Astrocyte (in vitro differentiated cells and primary cell): ENCODE data around the gene H6PD. TPM values are rescaled to one million over a fixed set of nuclear protein-coding genes. Genes with fewer than 3 reads are reported as not detected.

Experiments used
- DNase-seq: peaks from one replicate; pipeline ENCODE4 v3.0.0-alpha.2; 2010; ENCODE audit warnings: low read depth
- FAIRE-seq: peaks from 2 replicates; lab custom pipeline; 2011; peaks lifted over from hg19 to GRCh38; lab: Jason Lieb, UNC
- H2AFZ ChIP-seq: 2 replicates; pipeline ENCODE4 v1.6.0; 2012; ENCODE audit warnings: low read depth, low read length, inconsistent platforms
- H3K27ac ChIP-seq: 2 replicates; pipeline ENCODE4 v1.5.1; 2011; ENCODE audit warnings: low read depth, low read length, inconsistent platforms
- H3K27me3 ChIP-seq: 2 replicates; pipeline ENCODE4 v1.6.0; 2011; ENCODE audit warnings: low read length, inconsistent platforms; ENCODE audit not compliant: insufficient read depth
- H3K36me3 ChIP-seq: 2 replicates; pipeline ENCODE4 v1.5.1; 2011; ENCODE audit warnings: low read length, inconsistent platforms; ENCODE audit not compliant: insufficient read depth
- H3K4me1 ChIP-seq: 2 replicates; pipeline ENCODE4 v1.5.1; 2011; ENCODE audit warnings: low read length, inconsistent platforms; ENCODE audit not compliant: insufficient read depth
- H3K4me2 ChIP-seq: 2 replicates; pipeline ENCODE4 v1.6.0; 2012; ENCODE audit warnings: low read length, inconsistent platforms
- H3K4me3 ChIP-seq: 2 replicates; pipeline ENCODE4 v1.5.1; 2011; ENCODE audit warnings: low read depth, mild to moderate bottlenecking, low read length, inconsistent platforms; ENCODE audit not compliant: insufficient read depth
- H3K79me2 ChIP-seq: 2 replicates; pipeline ENCODE4 v1.6.0; 2012; ENCODE audit warnings: mild to moderate bottlenecking, low read length, inconsistent platforms; ENCODE audit not compliant: insufficient read depth
- H3K9ac ChIP-seq: 2 replicates; pipeline ENCODE4 v1.6.0; 2012; ENCODE audit warnings: mild to moderate bottlenecking, low read length, inconsistent platforms
- H3K9me3 ChIP-seq: 2 replicates; pipeline ENCODE4 v1.5.1; 2012; ENCODE audit warnings: low read depth, mild to moderate bottlenecking, low read length, inconsistent platforms; ENCODE audit not compliant: insufficient read depth
- H4K20me1 ChIP-seq: 2 replicates; pipeline ENCODE4 v1.6.0; 2012; ENCODE audit warnings: low read length, inconsistent platforms; ENCODE audit not compliant: insufficient read depth
- H3K27ac Mint-ChIP-seq: one replicate; pipeline ENCODE4 v1.8.0; 2021; ENCODE audit warnings: mild to moderate bottlenecking, mixed read lengths; ENCODE audit not compliant: unreplicated experiment
- H3K27me3 Mint-ChIP-seq: one replicate; pipeline ENCODE4 v1.8.0; 2021; ENCODE audit warnings: low read depth, mixed read lengths; ENCODE audit not compliant: unreplicated experiment
- H3K36me3 Mint-ChIP-seq: one replicate; pipeline ENCODE4 v1.8.0; 2021; ENCODE audit warnings: low read depth, mixed read lengths; ENCODE audit not compliant: unreplicated experiment
- H3K4me1 Mint-ChIP-seq: one replicate; pipeline ENCODE4 v1.8.0; 2021; ENCODE audit warnings: low read depth, mixed read lengths; ENCODE audit not compliant: unreplicated experiment
- H3K4me3 Mint-ChIP-seq: one replicate; pipeline ENCODE4 v1.8.0; 2021; ENCODE audit warnings: mild to moderate bottlenecking, moderate library complexity, mixed read lengths; ENCODE audit not compliant: unreplicated experiment
- H3K9me3 Mint-ChIP-seq: one replicate; pipeline ENCODE4 v1.8.0; 2021; ENCODE audit warnings: mild to moderate bottlenecking, mixed read lengths; ENCODE audit not compliant: unreplicated experiment
- EZH2 ChIP-seq: IDR thresholded peaks from 2 replicates; pipeline ENCODE4 v1.6.1; 2012; ENCODE audit warnings: mild to moderate bottlenecking, low read length, inconsistent platforms; ENCODE audit not compliant: insufficient read depth
- total RNA-seq: library from RNA; stranded (reverse); gene quantifications from 2 replicates; pipeline ENCODE4 v1.2.1, GENCODE V29; 2021
- TF ChIP-seq, protein P1 (sequence below): IDR thresholded peaks from 2 replicates; pipeline ENCODE4 v1.5.1; 2011; ENCODE audit warnings: low read depth, mild to moderate bottlenecking, inconsistent platforms, low read length, moderate library complexity; ENCODE audit not compliant: insufficient read depth

The H6PD gene
- total RNA-seq, 1 donor from 2014 or later = 13.9 TPM

DNA sequence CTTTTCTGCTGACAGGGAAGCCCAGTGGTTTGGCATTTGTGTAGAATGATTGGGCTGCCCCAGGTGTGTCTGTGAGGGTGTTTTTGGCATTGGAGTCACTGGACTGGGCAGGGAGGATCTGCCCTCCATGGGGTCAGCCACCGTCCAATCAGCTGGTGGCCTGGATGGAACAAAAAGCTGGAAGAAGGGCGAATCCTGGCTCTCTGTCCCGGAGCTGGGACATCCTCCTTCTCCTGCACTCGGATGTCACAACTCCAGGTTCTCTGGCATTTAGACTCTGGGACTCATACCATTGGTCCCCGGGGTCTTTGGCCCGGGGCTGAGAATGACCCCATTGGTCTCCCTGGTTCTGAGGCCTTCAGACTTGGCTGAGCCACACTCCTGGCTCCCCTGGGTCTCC lies 69.3 kb downstream of the H6PD start:
- peaks cover 51% of the 10 kb centered on the region for H3K4me1 Mint-ChIP-seq
- FAIRE-seq (no peak), DNase-seq (no peak)
- Histone ChIP-seq H3K4me1 (peaks cover 36% of the 10 kb centered on the region), H3K27me3 (no peaks in the 10 kb centered on the region), H4K20me1 (peaks cover 90% of the 10 kb centered on the region), H3K4me2 (peak overlapping the region; percentile 76), H3K79me2 (peaks cover 95% of the 10 kb centered on the region), H3K4me3 (no peak overlapping the region), H2AFZ (no peak overlapping the region), H3K9me3 (no peaks in the 10 kb centered on the region), H3K36me3 (no peaks in the 10 kb centered on the region), H3K9ac (no peak overlapping the region), H3K27ac (no peak overlapping the region)
- peaks cover 26% of the 10 kb centered on the region for H3K36me3 Mint-ChIP-seq
- H3K27me3 Mint-ChIP-seq = no peaks in the 10 kb centered on the region
- no peak overlapping the region for H3K27ac Mint-ChIP-seq
- no peak overlapping the region for H3K4me3 Mint-ChIP-seq
- H3K9me3 Mint-ChIP-seq = peaks cover 2% of the 10 kb centered on the region
- TF ChIP-seq, protein P1, sequence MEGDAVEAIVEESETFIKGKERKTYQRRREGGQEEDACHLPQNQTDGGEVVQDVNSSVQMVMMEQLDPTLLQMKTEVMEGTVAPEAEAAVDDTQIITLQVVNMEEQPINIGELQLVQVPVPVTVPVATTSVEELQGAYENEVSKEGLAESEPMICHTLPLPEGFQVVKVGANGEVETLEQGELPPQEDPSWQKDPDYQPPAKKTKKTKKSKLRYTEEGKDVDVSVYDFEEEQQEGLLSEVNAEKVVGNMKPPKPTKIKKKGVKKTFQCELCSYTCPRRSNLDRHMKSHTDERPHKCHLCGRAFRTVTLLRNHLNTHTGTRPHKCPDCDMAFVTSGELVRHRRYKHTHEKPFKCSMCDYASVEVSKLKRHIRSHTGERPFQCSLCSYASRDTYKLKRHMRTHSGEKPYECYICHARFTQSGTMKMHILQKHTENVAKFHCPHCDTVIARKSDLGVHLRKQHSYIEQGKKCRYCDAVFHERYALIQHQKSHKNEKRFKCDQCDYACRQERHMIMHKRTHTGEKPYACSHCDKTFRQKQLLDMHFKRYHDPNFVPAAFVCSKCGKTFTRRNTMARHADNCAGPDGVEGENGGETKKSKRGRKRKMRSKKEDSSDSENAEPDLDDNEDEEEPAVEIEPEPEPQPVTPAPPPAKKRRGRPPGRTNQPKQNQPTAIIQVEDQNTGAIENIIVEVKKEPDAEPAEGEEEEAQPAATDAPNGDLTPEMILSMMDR = no peak
- no peak for TF ChIP-seq EZH2

DNA sequence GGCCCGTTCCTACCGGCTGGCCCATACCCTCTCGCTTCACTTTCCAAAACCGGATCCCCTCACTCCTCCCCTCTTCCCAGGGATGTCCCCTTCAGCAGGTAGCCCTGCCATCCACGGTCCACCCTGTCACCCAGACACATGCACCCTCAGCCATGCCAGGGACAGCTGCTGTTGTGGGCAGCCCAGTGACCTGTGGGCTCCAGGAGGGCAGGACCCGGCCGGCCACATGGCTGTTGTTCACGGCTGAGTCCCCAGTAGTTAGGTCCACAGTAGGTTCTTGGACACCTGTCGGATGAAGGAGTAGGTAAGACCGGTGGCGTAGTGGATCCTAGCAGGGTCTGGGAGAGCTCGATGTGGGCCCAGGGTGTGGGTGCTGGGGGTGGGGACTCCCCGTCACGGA lies 70.6 kb downstream of the H6PD start:
- H3K4me3 ChIP-seq = no peak overlapping the region
- H2AFZ ChIP-seq = no peak overlapping the region
- peaks cover 2% of the 10 kb centered on the region for H3K9me3 Mint-ChIP-seq
- DNase-seq (no peak), FAIRE-seq (no peak)
- H3K36me3 ChIP-seq = no peaks in the 10 kb centered on the region
- H3K36me3 Mint-ChIP-seq = peaks cover 26% of the 10 kb centered on the region
- H4K20me1 ChIP-seq = peaks cover 98% of the 10 kb centered on the region
- H3K27me3 ChIP-seq = no peaks in the 10 kb centered on the region
- H3K4me2 ChIP-seq = no peak overlapping the region
- H3K9me3 ChIP-seq = no peaks in the 10 kb centered on the region
- peak overlapping the region; percentile 58 for H3K27ac Mint-ChIP-seq
- peaks cover 32% of the 10 kb centered on the region for H3K4me1 ChIP-seq
- H3K79me2 ChIP-seq = peaks cover 99% of the 10 kb centered on the region
- no peak overlapping the region for H3K9ac ChIP-seq
- TF ChIP-seq EZH2 = no peak
- TF ChIP-seq, protein P1 = no peak
- H3K27me3 Mint-ChIP-seq = no peaks in the 10 kb centered on the region
- no peak overlapping the region for H3K4me3 Mint-ChIP-seq
- no peak overlapping the region for H3K27ac ChIP-seq
- H3K4me1 Mint-ChIP-seq = peaks cover 53% of the 10 kb centered on the region

DNA sequence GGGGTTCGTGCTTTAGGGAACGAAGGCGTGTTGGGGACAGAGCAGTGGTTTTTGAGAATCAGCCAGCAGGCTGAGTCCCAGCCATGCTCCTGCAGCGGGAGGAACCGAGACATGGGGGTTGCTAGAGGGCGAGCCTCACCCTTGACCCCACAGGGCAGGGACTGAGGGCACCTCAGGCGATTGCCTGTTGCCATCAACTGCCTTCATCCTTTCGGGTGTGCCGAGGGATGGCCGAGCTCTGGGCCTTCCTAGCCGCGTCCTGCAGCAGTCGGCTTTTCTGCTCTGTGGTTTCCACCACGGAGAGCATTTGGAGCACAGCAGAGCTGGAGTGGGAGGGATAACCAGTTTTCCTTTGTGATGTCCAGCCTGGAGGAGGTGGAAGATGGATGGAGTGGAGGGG lies 71.4 kb downstream of the H6PD start:
- Histone ChIP-seq H3K27ac (no peak overlapping the region), H3K4me2 (no peak overlapping the region), H3K9ac (no peak overlapping the region), H3K9me3 (no peaks in the 10 kb centered on the region), H4K20me1 (peaks cover 98% of the 10 kb centered on the region), H3K27me3 (no peaks in the 10 kb centered on the region), H3K4me1 (peaks cover 27% of the 10 kb centered on the region), H3K36me3 (no peaks in the 10 kb centered on the region), H3K4me3 (no peak overlapping the region), H3K79me2 (peaks cover 99% of the 10 kb centered on the region), H2AFZ (no peak overlapping the region)
- FAIRE-seq (no peak), DNase-seq (no peak)
- Mint-ChIP-seq H3K36me3 (peaks cover 22% of the 10 kb centered on the region), H3K27ac (peak overlapping the region; percentile 35), H3K27me3 (no peaks in the 10 kb centered on the region), H3K9me3 (peaks cover under 1% of the 10 kb centered on the region), H3K4me1 (peaks cover 45% of the 10 kb centered on the region), H3K4me3 (peak overlapping the region; percentile 42)
- TF ChIP-seq, protein P1 = no peak
- no peak for TF ChIP-seq EZH2
